Epithelial cell of esophagus (primary cell): ENCODE data around the gene RITA1.

Experiments
- DNase-seq: peaks from one replicate; pipeline ENCODE4 v3.0.0; 2010; ENCODE audit warnings: low read depth
- H3K4me3 ChIP-seq: 2 replicates; pipeline ENCODE4 v1.5.1; 2011; ENCODE audit warnings: mild to moderate bottlenecking, low read length, control low read depth
- CTCF ChIP-seq: IDR thresholded peaks from 2 replicates; pipeline ENCODE4 v1.5.1; 2011; ENCODE audit warnings: low read depth, mild to moderate bottlenecking, low read length, control low read depth, inconsistent platforms; ENCODE audit not compliant: insufficient read depth; ENCODE audit errors: missing control alignments

The RITA1 gene

GRCh38 chr12:113196990-113197389, 11.5 kb downstream of the RITA1 start:
- DNase-seq, result peak; percentile 82
- peak; percentile 74 for TF ChIP-seq CTCF
- H3K4me3 ChIP-seq, result no peak overlapping the region

- DNase-seq, result no peak
- TF ChIP-seq CTCF, result no peak
- H3K4me3 ChIP-seq, result no peak overlapping the region
These were observed 12.1 kb downstream of the RITA1 start for GRCh38 chr12:113197518-113198077.

GRCh38 chr12:113198296-113198695, 12.8 kb downstream of the RITA1 start:
- no peak overlapping the region for H3K4me3 ChIP-seq
- TF ChIP-seq CTCF, result no peak
- no peak for DNase-seq

- no peak for TF ChIP-seq CTCF
- no peak overlapping the region for H3K4me3 ChIP-seq
- no peak for DNase-seq
These were observed 14.7 kb downstream of the RITA1 start for GRCh38 chr12:113200021-113200797.

- H3K4me3 ChIP-seq, result no peak overlapping the region
- no peak for DNase-seq
- TF ChIP-seq CTCF, result no peak
These were observed 16.0 kb downstream of the RITA1 start for GRCh38 chr12:113201187-113202177.

- H3K4me3 ChIP-seq, result no peak overlapping the region
- TF ChIP-seq CTCF, result no peak
These were observed 17.0 kb downstream of the RITA1 start for GRCh38 chr12:113202300-113203075.

More at GRCh38 chr12:113202300-113203075, 17.0 kb downstream of the RITA1 start:
- DNase-seq, result no peak
